OCI-LY7 (cell line): ENCODE data around the gene RALB.

ENCODE experiments used
- EZH2phosphoT487 ChIP-seq: fragments of 200-600 bp; sonication (generic); IDR thresholded peaks from 2 replicates; pipeline ENCODE4 v1.6.1; 2018; ENCODE audit warnings: low read depth, borderline replicate concordance, mild to moderate bottlenecking, mixed run types, antibody characterized with exemption, low read length, moderate library complexity, mixed read lengths
- TF ChIP-seq, protein P1 (sequence below): fragments of 200-600 bp; sonication (generic); conservative IDR thresholded peaks from 2 replicates; pipeline ENCODE4 v1.5.1; 2014; ENCODE audit warnings: mild to moderate bottlenecking, antibody characterized with exemption, low read length, moderate library complexity, mixed read lengths

- TF ChIP-seq EZH2phosphoT487 = no peak
- TF ChIP-seq, protein P1, sequence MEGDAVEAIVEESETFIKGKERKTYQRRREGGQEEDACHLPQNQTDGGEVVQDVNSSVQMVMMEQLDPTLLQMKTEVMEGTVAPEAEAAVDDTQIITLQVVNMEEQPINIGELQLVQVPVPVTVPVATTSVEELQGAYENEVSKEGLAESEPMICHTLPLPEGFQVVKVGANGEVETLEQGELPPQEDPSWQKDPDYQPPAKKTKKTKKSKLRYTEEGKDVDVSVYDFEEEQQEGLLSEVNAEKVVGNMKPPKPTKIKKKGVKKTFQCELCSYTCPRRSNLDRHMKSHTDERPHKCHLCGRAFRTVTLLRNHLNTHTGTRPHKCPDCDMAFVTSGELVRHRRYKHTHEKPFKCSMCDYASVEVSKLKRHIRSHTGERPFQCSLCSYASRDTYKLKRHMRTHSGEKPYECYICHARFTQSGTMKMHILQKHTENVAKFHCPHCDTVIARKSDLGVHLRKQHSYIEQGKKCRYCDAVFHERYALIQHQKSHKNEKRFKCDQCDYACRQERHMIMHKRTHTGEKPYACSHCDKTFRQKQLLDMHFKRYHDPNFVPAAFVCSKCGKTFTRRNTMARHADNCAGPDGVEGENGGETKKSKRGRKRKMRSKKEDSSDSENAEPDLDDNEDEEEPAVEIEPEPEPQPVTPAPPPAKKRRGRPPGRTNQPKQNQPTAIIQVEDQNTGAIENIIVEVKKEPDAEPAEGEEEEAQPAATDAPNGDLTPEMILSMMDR = no peak
These were observed 4.0 kb downstream of the RALB start for GRCh38 chr2:120256651-120257000.
